Measurements from ENCODE around the gene ENTHD1.

GRCh38 chr22:39727541-39727940, 166.0 kb downstream of the ENTHD1 start:
- TF ChIP-seq CTBP1 (IDR thresholded peaks at IDR 0.05; ENCODE audit: borderline replicate concordance) (no peak), ZNF384 (IDR thresholded peaks at IDR 0.05) (no peak), SP1 (IDR thresholded peaks at IDR 0.05) (no peak), FOXM1 (IDR thresholded peaks at IDR 0.05; ENCODE audit: borderline replicate concordance) (no peak), SUZ12 (IDR thresholded peaks at IDR 0.05) (no peak), FOXK2 (IDR thresholded peaks at IDR 0.05) (no peak), NFRKB (IDR thresholded peaks at IDR 0.05) (no peak), TARDBP (IDR thresholded peaks at IDR 0.05) (no peak), L3MBTL2 (conservative IDR thresholded peaks at IDR 0.05) (no peak), BHLHE40 (IDR thresholded peaks at IDR 0.05; ENCODE audit: borderline replicate concordance) (no peak), LEF1 (IDR thresholded peaks at IDR 0.05; ENCODE audit: borderline replicate concordance) (no peak), HDGF (IDR thresholded peaks at IDR 0.05; ENCODE audit: borderline replicate concordance) (no peak), ARNT (IDR thresholded peaks at IDR 0.05) (no peak), ELF4 (IDR thresholded peaks at IDR 0.05) (no peak)

Data from HEK293T (cell line).